ENCODE results near the gene APOL2. TPM values are rescaled to one million over a fixed set of nuclear protein-coding genes. Genes with fewer than 3 reads are reported as not detected.
"Not testable (repeated sequence)": the region's sequence is repeated elsewhere in the genome, so short reads cannot be mapped to it uniquely, and the experiment has no call there.

Gene APOL2
- total RNA-seq, 1 donor from 2014 or later: 168 TPM

DNA sequence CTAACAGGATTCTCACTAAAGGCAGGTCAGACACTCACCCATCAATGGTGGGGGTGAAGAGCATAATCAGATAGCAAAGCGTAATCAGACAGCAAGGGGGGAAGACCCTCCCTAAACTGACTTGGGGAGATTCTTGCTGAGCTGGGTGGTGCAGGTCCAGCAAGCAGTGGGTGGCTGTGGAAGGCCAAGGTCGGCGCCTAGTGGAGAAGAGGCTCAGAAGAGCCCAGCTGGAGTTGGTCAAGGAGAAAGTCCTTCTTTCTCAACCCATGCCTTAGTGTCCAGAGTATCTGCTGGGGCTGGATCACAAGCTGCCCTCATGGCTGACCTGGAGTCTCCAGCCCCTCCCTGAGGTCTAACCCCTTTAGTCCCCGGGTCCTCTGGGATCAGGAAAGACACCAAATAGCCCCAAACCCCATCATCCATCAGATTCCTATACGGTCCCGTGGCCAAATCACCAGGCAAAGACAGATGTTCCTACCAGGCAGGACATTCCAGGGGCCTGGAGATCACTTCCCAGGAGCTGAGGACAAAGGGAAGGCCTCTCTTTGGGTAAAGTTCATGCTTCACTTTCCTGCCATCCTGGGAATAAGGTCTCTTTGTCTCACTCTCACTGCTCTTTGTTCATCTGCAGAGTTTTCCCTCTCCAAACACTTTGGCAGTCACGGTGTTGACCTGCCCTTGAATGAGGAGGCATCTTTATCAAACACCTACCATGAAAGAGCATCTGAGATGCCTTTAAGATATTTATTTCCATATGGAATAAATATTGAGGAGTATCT, 24.7 kb upstream of the APOL2 start:
- not testable (repeated sequence) for DNase-seq (ENCODE audit: low spot score)

- not testable (repeated sequence) for DNase-seq (ENCODE audit: low spot score)
These were observed 23.9 kb upstream of the APOL2 start for GRCh38 chr22:36263216-36263673.

DNA sequence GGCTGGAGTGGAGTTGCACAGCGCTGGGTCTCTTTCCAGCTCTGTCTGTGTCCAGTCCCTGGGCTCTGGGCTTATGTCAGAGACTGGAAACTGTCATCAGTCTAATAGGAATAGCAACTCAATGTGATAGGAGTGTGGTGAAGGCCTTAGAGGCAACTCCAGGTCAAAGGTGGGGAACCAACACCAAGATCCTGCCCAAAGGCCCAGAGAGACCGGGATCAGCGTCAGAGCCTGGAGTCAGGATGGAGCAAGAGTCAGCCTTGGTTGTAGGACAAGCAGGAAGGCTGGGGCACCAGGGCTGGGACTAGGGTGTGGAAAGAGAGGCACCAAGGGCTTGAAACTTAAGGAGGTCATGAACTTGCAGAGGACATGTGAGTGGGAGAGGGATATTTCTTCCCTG, 23.0 kb upstream of the APOL2 start:
- DNase-seq (ENCODE audit: low spot score): not testable (repeated sequence)

DNA sequence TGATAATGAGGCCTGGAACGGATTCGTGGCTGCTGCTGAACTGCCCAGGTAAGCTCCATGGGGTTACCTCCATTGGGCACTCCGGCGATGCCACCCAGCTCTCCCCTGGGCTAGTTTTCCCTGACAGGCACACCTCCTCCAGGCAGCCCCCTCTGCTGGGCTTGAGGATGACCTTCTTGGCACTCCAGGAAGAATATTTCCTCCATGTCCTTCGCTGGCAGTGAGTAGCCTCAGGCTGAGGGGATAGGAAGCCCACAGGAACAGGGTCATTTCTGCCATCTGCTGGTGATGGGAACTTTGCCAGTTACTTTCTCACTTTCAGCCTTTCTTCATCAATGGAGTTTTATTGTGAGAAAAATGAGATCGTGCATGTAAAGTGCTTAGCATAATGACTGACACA, 22.3 kb upstream of the APOL2 start:
- not testable (repeated sequence) for DNase-seq (ENCODE audit: low spot score)

DNA sequence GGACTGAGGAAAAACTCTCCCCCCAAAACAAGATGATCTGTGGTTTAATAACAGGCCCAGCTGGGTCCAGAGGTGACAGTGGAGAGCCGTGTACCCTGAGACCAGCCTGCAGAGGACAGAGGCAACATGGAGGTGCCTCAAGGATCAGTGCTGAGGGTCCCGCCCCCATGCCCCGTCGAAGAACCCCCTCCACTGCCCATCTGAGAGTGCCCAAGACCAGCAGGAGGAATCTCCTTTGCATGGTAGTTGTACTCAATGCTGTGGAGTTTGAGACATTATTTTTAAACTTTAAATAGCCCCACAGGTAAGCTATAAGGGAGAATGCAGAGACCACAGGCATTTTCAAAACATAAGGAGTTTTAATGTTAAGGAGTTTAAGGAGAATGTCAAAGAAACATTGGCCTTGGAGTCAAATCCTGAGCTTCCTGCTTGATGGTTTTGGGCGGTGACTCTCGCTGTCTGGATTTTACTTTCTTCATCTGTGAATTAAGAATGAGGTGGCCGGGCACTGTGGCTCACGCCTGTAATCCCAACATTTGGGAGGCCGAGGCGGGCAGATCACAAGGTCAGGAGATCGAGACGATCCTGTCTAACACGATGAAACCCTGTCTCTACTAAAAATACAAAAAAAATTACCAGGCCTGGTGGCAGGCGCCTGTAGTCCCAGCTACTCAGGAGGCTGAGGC, 20.4 kb upstream of the APOL2 start:
- no peak for DNase-seq (ENCODE audit: low spot score)

DNA sequence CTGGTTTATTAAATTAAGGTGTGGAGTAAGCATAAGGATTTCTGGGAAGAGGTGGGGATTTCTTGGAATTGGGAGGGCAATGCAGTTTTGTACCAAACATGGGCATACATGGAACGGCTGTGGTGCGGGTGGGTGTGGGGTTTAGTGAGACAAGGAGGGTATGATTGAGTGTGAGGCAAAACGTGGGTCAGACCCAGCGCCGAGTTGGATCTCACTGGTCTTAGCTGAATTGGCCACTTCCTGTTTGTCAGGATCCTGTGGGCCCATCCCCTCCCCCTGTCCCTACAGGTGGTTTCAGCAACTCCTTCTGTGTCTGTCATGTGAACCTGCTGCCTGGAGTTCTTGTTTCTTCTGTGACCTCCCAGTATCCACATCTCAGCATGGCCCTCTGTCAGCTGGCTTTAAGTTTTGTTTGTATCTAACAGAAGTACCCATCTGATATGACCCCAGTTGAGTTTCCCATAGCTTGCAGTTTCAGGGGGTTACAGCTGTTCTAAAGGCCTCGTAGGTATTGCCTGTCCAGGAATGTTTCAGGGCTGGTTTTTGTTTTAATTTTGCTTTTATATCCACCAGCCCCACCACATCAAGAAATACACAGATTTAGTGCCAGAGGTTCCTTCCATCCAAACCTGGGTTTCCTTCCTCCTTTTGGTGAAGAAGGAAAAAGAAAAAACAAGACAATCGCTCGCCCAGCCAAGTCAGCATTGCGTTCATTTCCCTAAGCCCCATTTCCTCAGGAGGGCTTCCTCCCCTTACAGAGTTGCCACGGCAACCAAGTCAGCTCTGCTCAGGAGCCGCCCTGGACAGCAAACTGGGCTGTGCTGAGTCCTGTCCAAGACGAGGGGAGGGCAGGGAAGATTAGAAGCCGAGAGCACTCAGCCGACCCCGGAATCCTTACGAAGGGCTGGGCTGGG, 19.6 kb upstream of the APOL2 start:
- DNase-seq (ENCODE audit: low spot score): no peak

DNA sequence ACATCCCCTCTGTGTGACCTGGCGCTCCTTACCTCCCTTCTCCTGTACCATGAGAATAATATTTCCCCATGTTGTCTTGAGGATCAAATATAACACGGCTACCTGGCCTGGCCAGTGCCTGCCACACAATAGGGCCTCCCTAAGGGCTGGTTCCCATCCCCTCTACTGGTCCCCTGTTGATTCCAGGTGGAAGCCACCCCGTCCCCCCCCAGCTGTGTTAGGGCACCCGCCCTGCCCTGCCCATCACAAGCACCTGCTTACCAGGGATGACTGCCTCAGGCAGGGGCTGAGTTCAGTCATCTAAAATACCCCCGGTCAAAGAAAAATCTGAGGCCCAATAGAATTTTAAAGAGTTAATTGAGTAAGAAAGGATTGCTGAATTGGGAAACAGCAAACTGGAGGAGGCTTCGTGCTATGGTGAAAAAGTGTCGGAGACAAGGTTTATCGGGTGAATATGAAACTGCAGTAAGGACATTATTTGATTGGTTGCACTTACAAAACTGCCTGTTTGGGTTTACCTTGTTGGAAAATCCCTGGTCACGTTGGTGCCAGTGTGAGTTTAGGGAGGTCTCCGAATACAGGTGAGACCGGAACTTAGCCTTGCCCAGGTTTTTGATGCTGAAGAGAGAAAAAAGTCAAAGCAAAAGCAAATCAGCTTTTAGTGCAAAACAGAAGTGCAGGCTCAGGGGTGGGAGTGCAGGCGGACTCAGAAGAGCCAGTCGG, 18.8 kb upstream of the APOL2 start:
- no peak for DNase-seq (ENCODE audit: low spot score)

GRCh38 chr22:36257308-36257707, 18.0 kb upstream of the APOL2 start:
- DNase-seq (ENCODE audit: low spot score): no peak

- no peak for DNase-seq (ENCODE audit: low spot score)
These were observed 17.2 kb upstream of the APOL2 start for GRCh38 chr22:36256478-36256877.

DNA sequence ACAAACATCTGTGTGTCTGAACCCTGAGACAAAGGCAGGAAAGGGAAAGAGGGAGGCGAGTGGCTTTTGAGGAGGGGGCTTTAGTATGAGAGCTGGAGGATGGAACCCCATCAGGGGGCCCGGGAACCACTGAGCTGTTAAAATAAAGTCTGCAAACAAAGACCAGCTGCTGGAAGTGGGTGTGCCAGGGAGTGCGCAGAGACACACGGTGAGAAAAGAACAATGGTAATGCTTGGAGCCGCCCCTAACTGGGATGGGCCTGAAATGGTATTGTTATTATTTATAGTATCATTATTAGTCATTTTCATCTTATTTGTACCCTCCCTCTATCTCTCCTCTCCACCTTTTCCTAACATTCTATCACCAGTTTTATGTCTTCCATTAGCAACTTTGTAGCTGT, 16.2 kb upstream of the APOL2 start:
- not testable (repeated sequence) for DNase-seq (ENCODE audit: low spot score)

- DNase-seq (ENCODE audit: low spot score): no peak
These were observed 14.5 kb upstream of the APOL2 start for GRCh38 chr22:36253523-36254490.

DNA sequence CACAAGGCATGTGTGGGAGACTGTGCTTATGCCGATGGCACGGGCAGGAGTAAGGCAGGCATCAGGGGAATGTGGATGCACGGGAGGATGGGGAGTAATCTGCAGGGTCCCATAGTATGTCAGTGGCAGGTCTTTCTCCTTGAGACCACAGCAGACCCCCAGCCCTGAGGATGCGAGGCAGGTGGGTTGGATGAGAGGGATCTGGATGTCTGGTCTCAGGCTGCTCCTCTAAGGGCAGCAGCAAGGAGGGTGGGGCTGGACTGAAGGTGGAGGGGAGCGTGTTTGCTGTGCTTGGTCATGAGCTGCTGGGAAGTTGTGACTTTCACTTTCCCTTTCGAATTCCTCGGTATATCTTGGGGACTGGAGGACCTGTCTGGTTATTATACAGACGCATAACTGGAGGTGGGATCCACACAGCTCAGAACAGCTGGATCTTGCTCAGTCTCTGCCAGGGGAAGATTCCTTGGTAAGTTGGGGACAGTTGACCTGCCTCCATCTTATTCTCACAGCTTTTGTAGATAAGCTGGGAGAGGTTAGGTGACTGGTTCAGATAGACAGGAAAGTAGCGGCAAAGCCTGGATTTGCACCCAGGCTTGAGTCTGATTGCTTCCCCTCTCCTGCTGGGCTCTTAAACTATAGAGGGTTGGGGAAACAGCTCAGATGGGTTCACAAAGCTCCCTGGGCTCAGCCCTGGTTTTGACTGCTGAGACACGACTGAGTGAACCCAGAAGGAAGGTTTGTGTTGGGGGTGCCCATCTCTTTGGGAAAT, 13.6 kb upstream of the APOL2 start, which contains the start of gene APOL1:
APOL1 (plus strand) TSS at position 380 of the 769 bp plus-strand sequence. CDS start 1,823 bp downstream, outside the sequence.
- no peak for DNase-seq (ENCODE audit: low spot score)

GRCh38 chr22:36251979-36252608, 12.8 kb upstream of the APOL2 start:
- DNase-seq (ENCODE audit: low spot score): not testable (repeated sequence)

GRCh38 chr22:36250292-36250960, 11.1 kb upstream of the APOL2 start:
- DNase-seq (ENCODE audit: low spot score): not testable (repeated sequence)

DNA sequence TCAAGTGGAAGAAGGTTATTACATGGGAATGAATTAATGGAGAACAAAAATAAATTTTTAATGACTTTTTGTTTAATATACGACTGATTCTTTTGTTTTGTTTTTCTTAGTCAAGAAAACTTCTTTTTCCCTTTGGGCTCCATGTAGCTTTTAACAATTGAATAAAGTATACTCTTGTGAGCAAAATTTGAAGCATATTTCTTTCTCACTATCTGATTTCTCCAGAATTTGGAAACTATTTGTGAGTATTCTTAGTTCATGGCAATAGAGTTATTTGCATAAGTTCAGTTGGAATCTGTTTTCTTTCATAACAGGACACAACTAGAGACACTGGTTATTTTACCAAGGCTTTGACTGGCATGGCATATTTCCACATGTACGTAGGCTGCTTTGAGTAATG, 9.8 kb upstream of the APOL2 start:
- DNase-seq (ENCODE audit: low spot score): no peak

DNA sequence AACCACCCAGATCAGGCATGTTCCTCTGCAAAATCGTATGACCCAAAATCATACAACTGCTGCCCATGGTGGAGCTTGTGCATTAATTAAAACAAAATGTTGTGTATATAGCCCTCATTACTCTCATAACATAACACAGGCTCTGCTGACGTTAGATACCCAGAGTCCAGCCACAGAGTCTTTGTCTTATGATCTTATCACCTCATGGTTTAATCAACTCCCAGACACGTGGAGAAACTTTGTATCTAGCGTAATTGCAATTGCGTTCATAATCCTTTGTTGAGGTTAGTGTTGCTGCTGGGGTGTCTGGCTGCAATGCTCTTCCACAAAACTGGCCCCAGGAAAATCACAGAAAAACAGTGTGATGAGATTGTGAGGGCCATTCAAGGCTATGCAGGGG, 8.6 kb upstream of the APOL2 start:
- no peak for DNase-seq (ENCODE audit: low spot score)

DNA sequence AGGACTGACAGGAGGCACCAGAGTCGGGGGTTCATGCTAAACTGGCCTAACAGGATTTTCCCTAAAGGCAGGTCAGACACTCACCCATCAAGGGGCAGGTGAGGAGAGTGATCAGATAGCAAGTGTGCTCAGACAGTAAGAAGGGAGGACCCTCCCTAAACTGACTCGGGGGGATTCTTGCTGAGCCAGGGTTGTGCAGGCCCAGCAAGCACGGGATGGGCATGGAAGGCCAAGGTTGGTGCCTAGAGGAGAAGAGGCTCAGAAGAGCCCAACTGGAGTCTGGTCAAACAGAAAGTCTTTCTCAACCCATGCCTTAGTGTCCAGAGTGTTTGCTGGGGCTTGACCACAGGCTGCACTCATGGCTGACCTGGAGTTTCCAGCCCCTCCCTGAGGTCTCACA, 7.4 kb upstream of the APOL2 start:
- DNase-seq (ENCODE audit: low spot score): no peak
